CD4-positive, alpha-beta T cell treated with Interleukin-4 for 4 hours (primary cell): ENCODE measurements around the gene BAX.
A peak's percentile ranks its signal among the peaks of the same experiment; 100 is the strongest.

Experiments used
- DNase-seq: peaks from one replicate; pipeline ENCODE4 v3.0.0-alpha.2; 2020

Gene BAX

DNA sequence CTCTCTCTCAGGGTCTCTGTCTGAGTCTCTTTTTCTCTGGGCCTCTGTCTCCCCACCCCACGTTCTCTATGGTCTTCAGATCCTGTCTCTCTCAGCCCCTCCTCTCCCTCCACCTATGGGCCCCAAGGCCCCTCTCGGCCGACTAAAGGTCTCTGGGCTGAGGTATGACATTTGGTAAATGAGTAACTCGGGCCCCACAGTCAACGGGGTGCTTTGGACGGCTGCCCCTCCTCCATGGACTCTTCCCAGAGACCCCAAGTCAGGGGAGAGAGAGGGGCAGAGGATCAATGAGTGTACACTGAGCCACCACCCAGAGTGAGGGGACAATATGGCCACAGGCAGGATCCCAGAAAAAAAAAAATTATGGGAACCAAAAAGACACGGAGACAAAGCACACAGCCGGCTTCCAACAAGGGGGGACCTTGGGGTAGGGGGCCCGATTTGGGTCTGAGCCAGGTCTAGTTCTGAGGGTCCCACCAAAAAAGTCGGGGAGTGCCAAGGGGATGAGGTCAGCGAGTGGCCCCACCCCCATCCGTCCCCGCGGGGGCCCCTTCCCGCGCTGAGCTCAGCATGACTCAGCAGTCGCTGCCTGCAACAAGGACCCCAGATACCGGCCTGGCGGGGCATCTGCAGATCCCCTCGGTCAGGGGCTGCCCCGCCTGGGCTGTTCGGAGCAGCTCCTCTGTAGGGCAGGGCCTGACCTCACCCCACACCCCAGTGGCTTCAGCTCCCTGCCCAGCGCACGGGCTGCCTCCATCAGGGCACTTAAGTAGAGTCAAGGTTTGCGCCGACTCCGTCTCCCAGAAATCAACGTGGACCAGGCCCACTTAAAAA, 8.9 kb downstream of the BAX start:
- DNase-seq = peak; percentile 53

DNA sequence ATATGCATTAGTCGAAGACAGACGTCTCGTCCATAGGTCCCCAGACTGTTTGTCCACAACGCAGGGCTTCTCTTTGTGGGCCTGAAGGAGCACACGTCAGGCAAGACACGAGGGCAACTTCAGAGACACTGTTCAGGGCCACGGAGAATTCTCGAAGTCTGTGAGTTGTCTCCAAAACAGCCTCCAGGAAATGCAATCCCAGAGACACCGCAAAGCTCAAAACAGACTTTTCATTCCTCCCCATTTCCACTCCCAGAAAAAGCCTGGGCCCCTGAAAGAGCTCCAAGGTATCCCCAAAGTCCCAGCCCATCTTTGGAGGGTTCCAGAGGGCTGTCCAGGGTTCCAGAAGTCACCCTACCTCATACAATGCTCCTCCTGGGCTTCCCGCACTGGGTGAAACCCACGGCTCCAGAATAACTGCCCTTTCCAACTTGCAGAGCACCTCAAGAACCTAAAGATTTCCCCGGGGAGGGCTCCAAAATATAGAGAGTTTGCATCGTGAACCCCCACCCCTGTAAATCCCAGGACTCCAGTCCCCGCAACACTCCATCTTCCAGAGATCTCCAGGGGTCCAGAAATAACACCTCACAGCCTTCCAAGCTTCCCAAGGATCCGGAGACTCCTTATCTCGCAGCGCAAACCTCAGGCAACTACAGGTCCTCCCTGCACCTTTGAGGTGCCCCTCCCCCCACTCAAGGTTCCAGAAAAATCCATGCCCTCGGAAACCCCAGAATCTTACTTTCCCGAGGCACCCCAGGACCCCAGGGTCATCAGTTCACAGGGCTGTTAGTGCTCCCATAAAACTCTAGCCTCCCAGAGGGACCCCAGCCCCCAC, 9.7 kb downstream of the BAX start:
- DNase-seq = no peak

DNA sequence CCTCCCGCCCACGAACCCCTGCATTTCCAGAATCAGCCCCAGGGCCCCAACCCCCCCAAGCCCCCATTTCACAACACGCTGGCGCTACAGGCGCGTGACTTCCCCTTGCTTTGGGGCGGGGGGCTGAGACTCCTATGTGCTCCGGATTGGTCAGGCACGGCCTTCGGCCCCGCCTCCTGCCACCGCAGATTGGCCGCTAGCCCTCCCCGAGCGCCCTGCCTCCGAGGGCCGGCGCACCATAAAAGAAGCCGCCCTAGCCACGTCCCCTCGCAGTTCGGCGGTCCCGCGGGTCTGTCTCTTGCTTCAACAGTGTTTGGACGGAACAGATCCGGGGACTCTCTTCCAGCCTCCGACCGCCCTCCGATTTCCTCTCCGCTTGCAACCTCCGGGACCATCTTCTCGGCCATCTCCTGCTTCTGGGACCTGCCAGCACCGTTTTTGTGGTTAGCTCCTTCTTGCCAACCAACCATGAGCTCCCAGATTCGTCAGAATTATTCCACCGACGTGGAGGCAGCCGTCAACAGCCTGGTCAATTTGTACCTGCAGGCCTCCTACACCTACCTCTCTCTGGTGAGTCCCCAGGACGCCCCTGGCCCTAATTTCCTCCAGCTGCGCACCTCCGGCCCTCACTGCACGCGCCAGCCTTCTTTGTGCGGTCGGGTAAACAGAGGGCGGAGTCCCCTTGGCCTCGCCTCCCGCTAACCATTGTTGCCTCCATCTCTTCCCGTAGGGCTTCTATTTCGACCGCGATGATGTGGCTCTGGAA, 10.5 kb downstream of the BAX start, which contains the start of gene FTL:
FTL (plus strand) TSS at position 270 of the 766 bp plus-strand sequence; CDS start at position 469, 199 bp downstream.
- DNase-seq = peak; percentile 91

DNA sequence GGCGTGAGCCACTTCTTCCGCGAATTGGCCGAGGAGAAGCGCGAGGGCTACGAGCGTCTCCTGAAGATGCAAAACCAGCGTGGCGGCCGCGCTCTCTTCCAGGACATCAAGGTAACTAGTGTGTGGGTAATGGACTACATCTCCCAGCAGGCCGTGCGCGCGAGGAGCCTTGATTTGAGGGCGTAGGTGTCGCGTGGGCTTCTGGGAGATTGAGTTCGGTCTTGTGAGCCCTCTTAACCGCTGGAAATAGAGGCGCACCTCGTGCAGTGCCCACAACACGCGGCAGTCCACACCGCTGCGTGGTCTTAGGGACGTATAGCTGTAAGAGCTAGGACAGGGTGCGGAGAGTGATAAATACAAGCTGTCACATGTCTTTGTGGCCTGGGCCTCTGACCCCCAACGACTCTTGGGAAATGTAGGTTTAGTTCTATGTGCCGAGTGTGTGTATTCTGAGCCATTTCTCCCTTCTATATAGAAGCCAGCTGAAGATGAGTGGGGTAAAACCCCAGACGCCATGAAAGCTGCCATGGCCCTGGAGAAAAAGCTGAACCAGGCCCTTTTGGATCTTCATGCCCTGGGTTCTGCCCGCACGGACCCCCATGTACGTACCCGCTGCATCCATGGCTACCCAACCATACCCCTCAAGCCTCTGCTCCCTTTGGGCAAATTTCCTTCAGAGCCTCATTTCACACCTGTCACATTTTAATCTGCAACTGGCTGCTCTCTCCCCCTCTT, 11.3 kb downstream of the BAX start:
- DNase-seq = peak; percentile 88

- DNase-seq = no peak
These were observed 12.1 kb downstream of the BAX start for GRCh38 chr19:48966541-48967345.

GRCh38 chr19:48967346-48968178, 12.9 kb downstream of the BAX start:
- DNase-seq = peak; percentile 24

DNA sequence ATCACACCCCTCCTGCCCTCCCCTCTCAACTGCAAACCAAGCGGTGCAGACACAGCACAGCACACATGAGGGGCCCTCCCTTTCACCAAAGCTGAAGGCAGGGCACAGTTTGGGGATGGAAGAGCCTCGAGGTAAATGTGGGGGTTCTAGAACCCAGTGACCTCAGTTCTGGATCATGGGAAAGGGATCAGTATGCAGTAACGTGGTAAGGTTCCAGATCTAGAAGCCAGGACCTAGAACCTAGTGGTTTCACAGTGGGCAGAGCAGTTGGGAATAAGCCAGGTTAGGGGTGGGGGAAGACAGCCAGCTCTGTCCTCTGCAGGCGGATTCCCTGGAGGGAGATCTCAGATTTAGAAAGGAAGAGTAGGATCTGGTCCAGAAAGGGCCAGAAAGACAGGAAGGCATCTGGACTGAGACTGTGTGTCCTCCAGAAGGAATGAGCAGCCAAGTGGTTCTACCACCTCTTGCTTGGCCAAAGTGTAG, 13.5 kb downstream of the BAX start:
- no peak for DNase-seq

GRCh38 chr19:48968813-48969218, 14.1 kb downstream of the BAX start:
- no peak for DNase-seq

GRCh38 chr19:48969276-48970138, 14.8 kb downstream of the BAX start:
- DNase-seq = no peak

DNA sequence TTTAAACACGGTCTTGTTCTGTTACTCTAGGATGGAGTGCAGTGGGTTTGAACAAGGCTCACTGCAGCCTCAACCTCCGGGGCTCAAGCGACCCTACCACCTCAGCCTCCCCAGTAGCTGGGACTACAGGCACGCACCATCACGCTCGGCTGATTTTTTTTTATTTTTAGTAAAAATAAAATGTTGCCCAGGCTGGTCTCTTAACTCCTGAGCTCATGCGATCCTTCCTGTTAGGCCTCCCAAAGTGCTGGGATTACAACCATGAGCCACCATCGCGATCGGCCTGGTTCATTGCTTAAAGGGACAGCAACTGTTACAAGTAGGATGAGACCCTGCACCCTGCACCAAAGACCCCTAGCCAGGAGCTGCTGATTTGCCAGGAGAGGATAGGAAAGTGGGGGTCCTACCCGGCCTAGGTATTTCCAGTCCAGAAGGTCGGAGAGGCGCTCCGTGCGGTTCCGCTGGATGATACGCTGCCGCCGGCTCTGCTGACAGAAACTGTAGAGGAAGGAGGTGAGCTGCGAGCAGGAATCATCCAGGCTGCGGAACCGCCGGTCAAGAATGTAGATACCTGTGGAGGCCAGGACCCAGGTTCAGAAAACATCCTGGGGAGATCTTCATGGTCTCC, 15.6 kb downstream of the BAX start:
- DNase-seq = no peak

DNA sequence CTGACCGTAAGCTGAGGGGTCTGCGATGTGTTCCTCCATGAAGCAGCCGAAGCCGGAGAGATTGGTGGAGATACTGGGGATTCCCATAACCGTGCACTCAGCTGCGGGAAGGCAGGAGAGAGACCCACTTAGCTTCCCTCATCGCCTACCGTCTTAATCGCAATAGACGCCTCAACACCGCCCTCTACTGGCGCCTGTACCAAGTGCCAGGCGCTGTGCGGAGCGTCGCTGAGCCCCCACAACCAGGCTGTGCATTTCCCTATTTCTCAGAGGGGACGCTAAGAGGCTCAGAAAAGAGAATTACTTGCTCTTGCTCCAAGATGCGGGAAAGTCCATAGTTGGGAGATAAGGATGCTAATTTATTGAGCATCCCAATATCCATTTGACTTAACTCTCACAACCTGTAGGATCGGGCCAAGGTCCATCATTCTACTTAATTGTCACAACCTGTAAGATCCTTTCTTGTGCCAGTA, 16.3 kb downstream of the BAX start:
- DNase-seq = peak; percentile 71

DNA sequence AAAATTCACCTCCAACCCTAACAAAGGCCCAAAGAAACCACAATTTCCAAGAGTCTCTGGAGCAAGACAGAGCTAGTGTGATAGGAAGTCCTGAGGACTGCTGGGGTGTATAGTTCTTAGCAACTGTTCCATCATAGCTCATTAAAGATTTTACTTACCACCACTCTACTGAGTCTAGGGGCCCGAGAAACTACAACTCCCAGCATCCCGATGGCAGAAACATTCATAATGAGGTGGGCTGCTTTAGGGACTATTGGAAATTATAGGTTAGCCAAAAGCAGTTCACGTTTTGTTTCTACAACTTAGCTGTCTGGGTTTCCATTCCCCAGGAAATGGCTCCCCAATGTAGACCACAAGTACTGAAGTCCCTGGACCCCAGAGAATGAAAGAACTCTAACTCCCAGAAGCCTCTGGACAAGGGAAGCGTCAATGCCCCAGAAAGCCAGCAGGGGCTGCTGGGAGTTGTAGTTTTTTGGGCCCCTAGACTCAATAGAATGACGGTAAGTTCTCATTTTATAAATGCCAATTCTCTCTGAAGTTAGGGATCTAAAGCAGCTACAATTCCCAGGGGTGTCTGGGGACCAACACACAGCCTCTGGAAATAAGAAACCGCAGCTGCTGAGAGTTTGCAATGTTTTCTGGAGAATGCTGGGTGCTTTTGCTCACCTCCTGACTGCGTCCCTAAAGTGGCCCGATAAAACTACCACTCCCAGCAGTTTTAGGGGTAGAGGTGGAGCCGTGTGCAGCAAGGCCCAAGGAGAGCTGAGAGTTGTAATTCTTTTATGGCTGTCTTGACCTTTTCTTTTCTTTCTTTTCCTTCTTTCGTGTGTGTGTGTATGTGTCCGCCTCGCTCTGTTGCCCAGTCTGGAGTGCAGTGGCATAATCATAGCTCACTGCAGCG, 21.5 kb downstream of the BAX start:
- DNase-seq = no peak

GRCh38 chr19:48977061-48977460, 22.4 kb downstream of the BAX start:
- DNase-seq = no peak

DNA sequence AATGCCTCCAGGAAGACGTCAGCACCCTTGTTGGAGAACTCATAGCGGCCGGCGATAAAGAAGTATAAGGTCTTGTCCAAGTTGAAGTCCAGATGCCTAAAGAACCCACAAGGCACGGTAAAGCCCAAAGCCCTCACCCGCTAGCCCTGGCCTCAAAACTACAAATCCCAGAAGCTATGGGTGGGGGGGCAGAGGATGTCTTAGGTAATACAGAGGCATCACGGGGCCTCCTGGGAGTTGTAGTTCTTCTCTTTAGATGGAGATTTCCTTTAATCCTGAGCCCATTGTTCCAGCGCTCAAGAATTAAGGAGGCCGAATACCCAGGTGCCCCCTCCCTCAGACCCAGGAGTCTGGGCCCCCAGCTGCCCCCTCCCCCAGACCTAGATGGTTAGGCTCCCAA, 27.6 kb downstream of the BAX start:
- DNase-seq = no peak

GRCh38 chr19:48985711-48986110, 31.0 kb downstream of the BAX start:
- no peak for DNase-seq

GRCh38 chr19:48986211-48986610, 31.5 kb downstream of the BAX start:
- DNase-seq = no peak

- no peak for DNase-seq
These were observed 32.6 kb downstream of the BAX start for GRCh38 chr19:48987323-48987722.

- no peak for DNase-seq
These were observed 33.6 kb downstream of the BAX start for GRCh38 chr19:48988286-48988685.
